Neural crest cell (in vitro differentiated cells): ENCODE results near the gene C6. TPM values are rescaled to one million over a fixed set of nuclear protein-coding genes. Genes with fewer than 3 reads are reported as not detected.

Experiments used
- DNase-seq: peaks from one replicate; pipeline ENCODE4 v3.0.0; 2021; ENCODE audit warnings: low read depth, mixed read lengths, low spot score
- H3K27ac Mint-ChIP-seq: one replicate; pipeline ENCODE4 v1.8.0; 2021; ENCODE audit warnings: mild to moderate bottlenecking, mixed read lengths; ENCODE audit not compliant: unreplicated experiment
- H3K27me3 Mint-ChIP-seq: 2 replicates; pipeline ENCODE4 v1.8.0; 2021; ENCODE audit warnings: low read depth, mild to moderate bottlenecking, mixed read lengths
- H3K36me3 Mint-ChIP-seq: 2 replicates; pipeline ENCODE4 v1.8.0; 2021; ENCODE audit warnings: low read depth, mild to moderate bottlenecking, mixed read lengths
- H3K4me1 Mint-ChIP-seq: 2 replicates; pipeline ENCODE4 v1.8.0; 2021; ENCODE audit warnings: mixed read lengths
- H3K4me3 Mint-ChIP-seq: one replicate; pipeline ENCODE4 v1.8.0; 2021; ENCODE audit warnings: mild to moderate bottlenecking, mixed read lengths
- H3K9me3 Mint-ChIP-seq: 2 replicates; pipeline ENCODE4 v1.8.0; 2021; ENCODE audit warnings: mixed read lengths
- CTCF ChIP-seq: fragments of 200-600 bp; sonication (generic); conservative IDR thresholded peaks from 2 replicates; pipeline ENCODE4 v1.5.0; 2021; ENCODE audit warnings: antibody characterized with exemption, mild to moderate bottlenecking
- total RNA-seq: library from RNA; stranded (reverse); gene quantifications from 2 replicates; pipeline ENCODE4 v1.2.1, GENCODE V29; 2021

Gene C6
- total RNA-seq, 1 donor from 2014 or later: not detected

GRCh38 chr5:41199660-41200059 is 13.7 kb downstream of the C6 start:
- no peaks in the 10 kb centered on the region for H3K9me3 Mint-ChIP-seq
- H3K4me1 Mint-ChIP-seq: no peaks in the 10 kb centered on the region
- no peak for TF ChIP-seq CTCF
- no peak for DNase-seq
- no peak overlapping the region for H3K27ac Mint-ChIP-seq
- no peaks in the 10 kb centered on the region for H3K36me3 Mint-ChIP-seq
- no peaks in the 10 kb centered on the region for H3K27me3 Mint-ChIP-seq
- H3K4me3 Mint-ChIP-seq: no peak overlapping the region

GRCh38 chr5:41196197-41196596 is 17.1 kb downstream of the C6 start:
- H3K4me1 Mint-ChIP-seq: no peaks in the 10 kb centered on the region
- H3K27ac Mint-ChIP-seq: no peak overlapping the region
- H3K9me3 Mint-ChIP-seq: no peaks in the 10 kb centered on the region
- no peak for DNase-seq
- no peak for TF ChIP-seq CTCF
- no peak overlapping the region for H3K4me3 Mint-ChIP-seq
- no peaks in the 10 kb centered on the region for H3K27me3 Mint-ChIP-seq
- no peaks in the 10 kb centered on the region for H3K36me3 Mint-ChIP-seq

- H3K9me3 Mint-ChIP-seq: no peaks in the 10 kb centered on the region
- TF ChIP-seq CTCF: no peak
- H3K4me1 Mint-ChIP-seq: no peaks in the 10 kb centered on the region
- no peak overlapping the region for H3K4me3 Mint-ChIP-seq
- H3K36me3 Mint-ChIP-seq: no peaks in the 10 kb centered on the region
- no peaks in the 10 kb centered on the region for H3K27me3 Mint-ChIP-seq
- H3K27ac Mint-ChIP-seq: no peak overlapping the region
- DNase-seq: no peak
Measured at GRCh38 chr5:41195228-41195627, 18.1 kb downstream of the C6 start.

- no peak overlapping the region for H3K27ac Mint-ChIP-seq
- no peak for TF ChIP-seq CTCF
- no peaks in the 10 kb centered on the region for H3K36me3 Mint-ChIP-seq
- DNase-seq: no peak
- no peaks in the 10 kb centered on the region for H3K9me3 Mint-ChIP-seq
- H3K27me3 Mint-ChIP-seq: no peaks in the 10 kb centered on the region
- H3K4me3 Mint-ChIP-seq: no peak overlapping the region
- H3K4me1 Mint-ChIP-seq: no peaks in the 10 kb centered on the region
Measured at GRCh38 chr5:41194339-41194738, 19.0 kb downstream of the C6 start.

- H3K27me3 Mint-ChIP-seq: no peaks in the 10 kb centered on the region
- TF ChIP-seq CTCF: no peak
- H3K4me3 Mint-ChIP-seq: no peak overlapping the region
- H3K36me3 Mint-ChIP-seq: no peaks in the 10 kb centered on the region
- no peaks in the 10 kb centered on the region for H3K4me1 Mint-ChIP-seq
- H3K9me3 Mint-ChIP-seq: no peaks in the 10 kb centered on the region
- DNase-seq: no peak
- H3K27ac Mint-ChIP-seq: no peak overlapping the region
Measured at GRCh38 chr5:41193456-41194205, 19.7 kb downstream of the C6 start.
